Progenitor cell of endocrine pancreas (in vitro differentiated cells): ENCODE data around the gene SDCBP2. TPM values are rescaled to one million over a fixed set of nuclear protein-coding genes. Genes with fewer than 3 reads are reported as not detected.

Experiments used
- DNase-seq: peaks from one replicate; pipeline ENCODE4 v3.0.0; 2021; ENCODE audit warnings: low spot score; ENCODE audit not compliant: unreplicated experiment
- H3K27ac Mint-ChIP-seq: 2 replicates; pipeline ENCODE4 v1.8.0; 2021; ENCODE audit warnings: mild to moderate bottlenecking, moderate library complexity, mixed read lengths
- H3K27me3 Mint-ChIP-seq: 2 replicates; pipeline ENCODE4 v1.8.0; 2021; ENCODE audit warnings: mixed read lengths
- H3K36me3 Mint-ChIP-seq: 2 replicates; pipeline ENCODE4 v1.8.0; 2022; ENCODE audit warnings: mixed read lengths; ENCODE audit not compliant: insufficient read depth
- H3K4me1 Mint-ChIP-seq: 2 replicates; pipeline ENCODE4 v1.8.0; 2021; ENCODE audit warnings: low read depth, mixed read lengths
- H3K4me3 Mint-ChIP-seq: 2 replicates; pipeline ENCODE4 v1.8.0; 2021; ENCODE audit warnings: low read depth, mild to moderate bottlenecking, moderate library complexity, mixed read lengths
- H3K9me3 Mint-ChIP-seq: 2 replicates; pipeline ENCODE4 v1.8.0; 2021; ENCODE audit warnings: low read depth, mixed read lengths
- CTCF ChIP-seq: fragments of 200-600 bp; sonication (generic); IDR thresholded peaks from one replicate; pipeline ENCODE4 v1.5.0; 2021; ENCODE audit warnings: antibody characterized with exemption, mild to moderate bottlenecking; ENCODE audit not compliant: unreplicated experiment
- total RNA-seq: library from RNA; stranded (reverse); gene quantifications from 2 replicates; pipeline ENCODE4 v1.2.1, GENCODE V29; 2021

The SDCBP2 gene
- total RNA-seq, 1 donor from 2014 or later: 2.0 TPM

- H3K9me3 Mint-ChIP-seq: no peaks in the 10 kb centered on the region
- DNase-seq: no peak
- peaks cover 1% of the 10 kb centered on the region for H3K4me1 Mint-ChIP-seq
- TF ChIP-seq CTCF: no peak
- H3K36me3 Mint-ChIP-seq: peaks cover 3% of the 10 kb centered on the region
- H3K4me3 Mint-ChIP-seq: no peak overlapping the region
- H3K27ac Mint-ChIP-seq: no peak overlapping the region
- no peaks in the 10 kb centered on the region for H3K27me3 Mint-ChIP-seq
Measured at GRCh38 chr20:1337441-1337840, 8.5 kb upstream of the SDCBP2 start.

DNA sequence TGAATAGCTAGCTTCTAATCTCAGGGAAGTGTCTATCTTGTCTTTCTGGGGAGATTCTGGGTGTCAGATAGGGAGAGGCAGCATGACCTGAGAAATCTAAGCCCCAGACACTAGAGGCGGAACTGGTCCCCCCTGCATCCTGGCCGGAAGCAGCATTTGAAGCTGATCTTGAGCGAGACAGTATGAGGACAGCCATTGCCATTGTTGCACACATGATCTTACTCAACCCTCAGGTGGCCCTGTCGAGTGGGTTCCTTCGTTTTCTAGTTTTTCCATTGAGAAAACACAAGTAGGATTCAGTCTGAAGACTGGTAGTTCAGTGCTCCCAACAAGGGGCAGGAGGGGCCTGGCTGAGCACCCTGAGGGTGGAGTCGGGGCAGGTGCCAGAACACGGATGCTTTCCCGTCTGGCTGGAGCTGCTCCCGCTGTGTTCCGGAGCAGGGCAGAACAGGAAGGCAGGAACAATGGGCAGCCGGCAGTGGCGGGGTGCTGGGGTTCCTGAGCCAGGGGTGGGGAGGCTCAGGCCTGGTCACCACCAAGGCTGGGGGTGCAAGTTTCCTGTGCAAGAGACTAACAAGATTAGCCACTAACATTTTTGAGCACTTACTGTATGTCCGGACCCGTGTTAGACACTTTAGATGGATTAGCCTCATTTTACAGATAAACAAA lies 7.9 kb upstream of the SDCBP2 start:
- Mint-ChIP-seq H3K4me3 (no peak overlapping the region), H3K4me1 (peaks cover 1% of the 10 kb centered on the region), H3K9me3 (no peaks in the 10 kb centered on the region), H3K27ac (no peak overlapping the region), H3K36me3 (peaks cover 3% of the 10 kb centered on the region), H3K27me3 (no peaks in the 10 kb centered on the region)
- no peak for DNase-seq
- TF ChIP-seq CTCF: no peak

DNA sequence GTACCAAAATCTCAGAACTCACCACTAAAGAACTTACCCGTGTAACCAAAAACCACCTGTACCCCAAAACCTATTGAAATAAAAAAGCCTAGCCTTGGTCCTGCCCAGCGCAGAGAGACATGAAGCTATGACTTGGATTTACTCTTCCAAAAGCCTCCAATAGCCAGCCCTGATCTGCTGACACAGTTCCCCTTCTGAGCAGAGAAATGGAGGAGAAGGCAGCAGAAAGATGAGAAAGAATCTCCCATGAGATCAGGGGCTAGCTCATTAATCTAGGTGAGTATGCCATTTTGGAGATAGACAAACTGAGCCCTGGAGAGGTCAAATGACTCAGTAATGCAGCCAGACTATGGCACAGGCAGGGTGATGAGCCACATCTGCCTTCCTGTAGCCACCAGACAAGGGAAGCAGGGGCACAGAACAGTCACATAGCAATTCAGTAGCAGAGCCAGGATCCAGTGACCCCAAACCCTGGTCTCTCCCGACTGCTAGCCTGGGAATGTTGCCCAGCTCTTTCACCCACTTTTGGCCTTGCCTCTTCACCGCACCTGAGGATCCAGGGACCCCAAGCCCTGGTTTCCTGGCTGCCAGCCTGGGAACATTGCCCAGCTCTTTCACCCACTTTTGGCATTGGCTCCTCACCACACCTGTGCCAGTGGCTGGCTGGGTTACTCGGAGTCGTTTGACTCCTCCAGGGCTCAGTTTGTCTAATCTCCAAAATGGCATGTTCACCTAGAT lies 7.2 kb upstream of the SDCBP2 start:
- DNase-seq: no peak
- Mint-ChIP-seq H3K27me3 (no peaks in the 10 kb centered on the region), H3K9me3 (no peaks in the 10 kb centered on the region), H3K4me3 (no peak overlapping the region), H3K36me3 (peaks cover 3% of the 10 kb centered on the region), H3K27ac (no peak overlapping the region), H3K4me1 (peaks cover 1% of the 10 kb centered on the region)
- TF ChIP-seq CTCF: no peak

DNA sequence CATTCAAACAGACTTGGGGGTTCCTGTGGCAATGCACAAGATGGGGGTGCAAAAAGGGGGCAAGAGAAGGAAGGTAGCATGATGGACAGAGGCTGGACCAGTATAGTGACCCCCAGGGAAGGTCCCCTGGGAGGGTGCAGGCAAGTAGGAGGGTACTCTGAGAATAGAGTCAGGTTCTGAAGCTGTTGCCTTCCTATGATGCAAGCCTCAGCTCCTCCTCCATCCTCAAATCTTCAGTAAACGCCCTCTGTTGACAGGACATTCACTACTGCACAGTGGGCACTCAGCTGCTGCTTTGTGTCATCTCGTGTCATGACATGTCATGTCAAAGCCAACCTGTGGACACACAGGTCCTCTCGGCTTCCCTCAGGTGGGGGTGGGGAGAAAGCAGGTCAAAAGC lies 5.8 kb upstream of the SDCBP2 start:
- no peak overlapping the region for H3K4me3 Mint-ChIP-seq
- H3K36me3 Mint-ChIP-seq: peaks cover 3% of the 10 kb centered on the region
- DNase-seq: no peak
- no peak overlapping the region for H3K27ac Mint-ChIP-seq
- no peaks in the 10 kb centered on the region for H3K9me3 Mint-ChIP-seq
- no peak for TF ChIP-seq CTCF
- no peaks in the 10 kb centered on the region for H3K27me3 Mint-ChIP-seq
- peaks cover 1% of the 10 kb centered on the region for H3K4me1 Mint-ChIP-seq

GRCh38 chr20:1334370-1334731 lies 5.4 kb upstream of the SDCBP2 start:
- Mint-ChIP-seq H3K4me1 (peaks cover 1% of the 10 kb centered on the region), H3K9me3 (no peaks in the 10 kb centered on the region), H3K4me3 (no peak overlapping the region), H3K36me3 (peaks cover 3% of the 10 kb centered on the region), H3K27me3 (no peaks in the 10 kb centered on the region), H3K27ac (no peak overlapping the region)
- no peak for TF ChIP-seq CTCF
- no peak for DNase-seq
